Measurements from ENCODE around the gene GTF3C4.

The GTF3C4 gene, protein sequence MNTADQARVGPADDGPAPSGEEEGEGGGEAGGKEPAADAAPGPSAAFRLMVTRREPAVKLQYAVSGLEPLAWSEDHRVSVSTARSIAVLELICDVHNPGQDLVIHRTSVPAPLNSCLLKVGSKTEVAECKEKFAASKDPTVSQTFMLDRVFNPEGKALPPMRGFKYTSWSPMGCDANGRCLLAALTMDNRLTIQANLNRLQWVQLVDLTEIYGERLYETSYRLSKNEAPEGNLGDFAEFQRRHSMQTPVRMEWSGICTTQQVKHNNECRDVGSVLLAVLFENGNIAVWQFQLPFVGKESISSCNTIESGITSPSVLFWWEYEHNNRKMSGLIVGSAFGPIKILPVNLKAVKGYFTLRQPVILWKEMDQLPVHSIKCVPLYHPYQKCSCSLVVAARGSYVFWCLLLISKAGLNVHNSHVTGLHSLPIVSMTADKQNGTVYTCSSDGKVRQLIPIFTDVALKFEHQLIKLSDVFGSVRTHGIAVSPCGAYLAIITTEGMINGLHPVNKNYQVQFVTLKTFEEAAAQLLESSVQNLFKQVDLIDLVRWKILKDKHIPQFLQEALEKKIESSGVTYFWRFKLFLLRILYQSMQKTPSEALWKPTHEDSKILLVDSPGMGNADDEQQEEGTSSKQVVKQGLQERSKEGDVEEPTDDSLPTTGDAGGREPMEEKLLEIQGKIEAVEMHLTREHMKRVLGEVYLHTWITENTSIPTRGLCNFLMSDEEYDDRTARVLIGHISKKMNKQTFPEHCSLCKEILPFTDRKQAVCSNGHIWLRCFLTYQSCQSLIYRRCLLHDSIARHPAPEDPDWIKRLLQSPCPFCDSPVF

DNA sequence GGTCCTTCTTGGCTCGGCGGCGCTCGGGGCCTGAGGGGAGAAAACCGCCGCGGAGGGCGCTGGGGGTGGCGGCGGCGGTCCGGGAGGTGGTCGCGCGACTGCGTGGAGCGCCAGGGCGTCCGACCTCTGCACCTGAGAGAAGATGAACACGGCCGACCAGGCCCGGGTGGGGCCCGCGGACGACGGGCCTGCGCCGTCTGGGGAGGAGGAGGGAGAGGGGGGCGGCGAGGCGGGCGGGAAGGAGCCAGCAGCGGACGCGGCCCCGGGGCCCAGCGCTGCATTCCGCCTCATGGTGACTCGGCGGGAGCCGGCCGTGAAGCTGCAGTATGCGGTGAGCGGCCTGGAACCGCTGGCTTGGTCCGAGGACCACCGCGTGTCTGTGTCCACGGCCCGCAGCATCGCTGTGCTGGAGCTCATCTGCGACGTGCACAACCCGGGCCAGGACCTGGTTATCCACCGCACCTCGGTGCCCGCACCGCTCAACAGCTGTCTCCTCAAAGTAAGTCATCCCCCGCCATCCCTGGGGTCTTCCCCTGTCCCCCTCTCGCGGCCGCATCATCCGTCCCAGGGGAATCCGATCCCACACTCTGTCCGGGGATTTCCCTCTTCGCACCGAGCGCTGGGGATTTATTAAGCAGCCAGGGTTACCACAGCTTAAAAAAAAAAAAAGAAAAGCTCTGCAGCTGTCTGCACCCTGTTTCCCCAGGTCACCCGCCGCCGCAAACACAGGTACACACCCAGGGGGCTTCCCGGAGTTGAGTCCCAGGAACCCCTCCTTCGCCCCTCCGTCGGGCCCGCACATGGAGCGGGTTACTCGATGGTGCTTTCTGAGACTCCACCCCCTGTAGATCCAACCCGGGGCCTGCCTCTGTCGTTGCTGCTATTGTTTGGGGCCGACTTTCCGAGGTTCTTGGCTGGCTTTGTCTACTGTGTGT lies at the start of gene GTF3C4:
GTF3C4 (plus strand) TSS at position 8 of the 935 bp plus-strand sequence; CDS start at position 143, 135 bp downstream.
- peak; percentile 28 for DNase-seq (ENCODE audit: low read depth)

DNA sequence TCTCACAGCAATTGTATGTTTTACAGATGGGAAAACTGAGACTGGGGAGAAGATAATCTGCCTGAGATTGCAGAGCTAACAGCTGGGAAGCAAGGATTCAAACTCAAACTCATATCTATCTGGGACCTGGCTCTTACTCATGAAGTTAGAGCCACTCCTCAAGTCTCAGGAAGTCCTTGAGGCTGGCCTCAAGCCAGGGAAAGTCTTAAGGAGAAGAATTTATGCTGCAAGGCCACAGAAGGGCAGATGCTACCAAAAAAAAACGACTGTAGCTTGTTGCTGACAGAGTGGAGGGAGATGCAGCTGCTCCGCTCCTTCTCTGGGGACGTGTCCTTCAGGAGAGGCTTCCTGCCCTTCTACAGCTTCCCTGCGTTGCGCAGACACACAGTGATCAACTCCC lies 48.1 kb upstream of the GTF3C4 start:
- no peak for DNase-seq (ENCODE audit: low read depth)

DNA sequence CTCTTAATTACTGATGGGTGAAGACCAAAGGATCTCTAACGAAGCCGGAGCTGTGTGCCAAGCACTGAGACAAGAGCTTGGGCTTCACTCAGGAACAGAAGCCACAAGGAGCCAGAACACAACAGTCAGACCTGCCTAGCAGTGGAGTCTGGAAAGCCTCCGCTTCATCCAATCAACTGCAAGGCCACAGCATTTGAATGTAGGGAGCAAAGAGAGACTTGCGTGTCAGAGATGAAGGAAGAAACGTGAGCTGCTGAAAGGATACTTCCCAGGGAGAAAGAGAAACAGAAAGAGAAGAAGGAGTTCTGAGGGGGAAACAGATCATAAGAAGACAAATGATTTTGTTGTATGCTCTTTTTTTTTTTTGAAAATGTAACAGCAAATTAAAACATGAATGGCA lies 44.0 kb upstream of the GTF3C4 start:
- no peak for DNase-seq (ENCODE audit: low read depth)

DNA sequence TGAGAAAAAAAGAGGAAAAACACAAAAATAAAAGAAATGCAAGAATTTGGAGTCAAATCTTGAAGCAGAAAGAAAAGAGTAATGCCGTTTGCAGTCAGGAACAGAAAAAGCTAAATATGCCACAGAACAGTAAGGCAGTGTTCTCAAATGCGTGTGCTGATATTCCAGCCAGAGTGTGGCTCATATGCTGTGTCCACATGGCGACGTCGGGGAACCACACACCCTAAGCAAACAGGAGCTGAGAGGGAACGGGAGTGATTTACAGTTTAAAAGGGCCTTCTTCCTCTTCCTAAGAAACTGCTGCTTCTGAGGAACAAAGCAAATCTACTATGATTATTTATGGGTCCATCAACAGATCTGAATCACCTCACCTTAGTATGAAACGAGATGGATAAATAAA lies 43.2 kb upstream of the GTF3C4 start:
- DNase-seq (ENCODE audit: low read depth) = no peak

DNA sequence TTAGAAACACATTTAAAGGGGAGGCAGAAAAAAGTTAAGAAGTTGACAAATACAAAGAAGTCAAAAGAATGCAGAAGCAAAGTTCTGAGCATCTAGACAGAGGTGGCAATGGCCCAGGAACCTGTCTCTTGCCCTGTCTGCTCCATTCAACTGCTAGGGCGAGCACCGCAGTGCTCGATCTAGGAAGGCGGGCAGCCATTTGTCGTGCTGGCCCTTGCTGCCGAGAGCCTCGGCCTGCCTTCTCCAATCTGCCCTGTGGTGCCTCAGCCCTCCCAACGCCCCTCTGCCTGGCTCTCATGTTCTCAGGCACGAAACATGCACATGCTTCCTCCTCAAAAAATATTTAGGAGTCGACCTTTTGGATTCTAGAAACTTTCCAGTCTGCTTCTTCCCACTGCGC lies 42.7 kb upstream of the GTF3C4 start:
- DNase-seq (ENCODE audit: low read depth) = no peak

DNA sequence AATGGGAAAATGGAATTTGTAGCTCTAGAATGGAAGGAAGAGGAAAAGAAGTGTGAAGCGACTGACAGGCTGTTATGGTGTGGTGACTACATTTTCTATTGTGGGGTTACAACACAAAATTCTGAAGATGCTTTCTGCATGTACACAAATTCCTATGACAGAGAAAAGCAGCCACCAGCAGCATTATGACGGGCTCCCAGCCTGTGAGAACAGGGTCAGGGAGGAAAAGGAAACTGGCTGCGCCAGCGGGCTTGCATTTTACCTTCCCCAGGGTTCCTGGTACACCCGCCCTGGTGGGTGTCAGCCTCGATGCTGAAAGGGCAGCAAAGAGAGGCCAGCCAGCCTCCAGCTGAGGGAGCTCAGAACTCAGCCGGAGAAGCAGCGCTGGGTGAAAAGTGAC lies 41.5 kb upstream of the GTF3C4 start:
- DNase-seq (ENCODE audit: low read depth) = no peak

DNA sequence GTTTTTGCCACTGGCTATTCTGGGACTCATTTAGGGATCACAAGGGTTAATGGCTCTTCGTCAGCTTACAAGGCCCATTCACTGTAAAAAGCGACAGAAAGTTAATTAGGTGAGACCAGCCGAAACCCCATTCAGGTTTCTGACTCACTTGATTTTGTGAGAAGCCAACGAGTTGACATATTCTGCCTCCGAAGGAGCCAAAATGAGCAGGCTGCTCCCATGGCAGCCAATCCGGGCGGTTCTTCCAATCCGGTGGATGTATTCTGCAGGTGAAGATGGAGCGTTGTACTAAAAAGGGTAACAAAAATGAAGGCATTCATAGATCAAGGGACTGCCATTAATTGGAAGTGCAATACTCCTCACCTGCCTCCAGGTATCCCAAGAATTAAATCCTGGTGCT lies 40.1 kb upstream of the GTF3C4 start:
- DNase-seq (ENCODE audit: low read depth) = no peak

DNA sequence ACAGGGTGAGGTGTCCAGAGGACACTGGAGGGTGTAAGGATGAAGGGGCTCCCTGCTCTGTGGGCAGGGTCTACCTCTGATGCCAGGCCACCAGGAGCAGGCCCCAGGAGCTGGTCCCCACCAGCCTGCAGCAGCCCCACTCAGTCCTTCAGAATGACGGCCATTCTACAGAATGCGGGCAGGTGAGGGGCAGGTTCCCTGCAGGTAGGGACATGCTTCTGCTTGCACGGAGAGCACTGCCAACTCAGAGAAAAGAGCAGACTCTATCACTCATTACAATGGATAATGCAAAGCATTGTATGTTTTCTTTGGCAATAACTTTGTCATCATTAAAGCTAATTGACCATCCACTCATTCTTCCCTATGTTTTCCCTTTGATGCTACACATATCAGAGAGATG lies 39.5 kb upstream of the GTF3C4 start:
- DNase-seq (ENCODE audit: low read depth) = no peak

DNA sequence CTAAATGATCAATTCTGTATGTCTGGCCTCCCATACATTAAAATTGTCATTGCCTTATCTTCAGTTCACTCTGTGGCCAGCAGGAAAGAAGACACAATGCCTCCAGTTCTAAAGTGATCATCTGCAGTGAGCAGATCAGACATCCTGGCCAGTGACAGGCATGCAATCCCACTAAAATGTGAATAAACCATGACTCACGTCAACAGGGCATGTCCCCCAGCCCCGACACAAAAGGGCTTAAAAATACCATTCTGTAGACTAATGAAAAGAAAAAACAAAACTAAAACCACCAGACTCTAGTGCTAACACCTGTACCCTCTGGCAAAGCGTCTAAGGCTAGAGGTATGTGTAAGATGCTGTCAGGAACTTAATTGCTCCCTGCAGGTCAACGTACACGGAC lies 39.0 kb upstream of the GTF3C4 start:
- no peak for DNase-seq (ENCODE audit: low read depth)

DNA sequence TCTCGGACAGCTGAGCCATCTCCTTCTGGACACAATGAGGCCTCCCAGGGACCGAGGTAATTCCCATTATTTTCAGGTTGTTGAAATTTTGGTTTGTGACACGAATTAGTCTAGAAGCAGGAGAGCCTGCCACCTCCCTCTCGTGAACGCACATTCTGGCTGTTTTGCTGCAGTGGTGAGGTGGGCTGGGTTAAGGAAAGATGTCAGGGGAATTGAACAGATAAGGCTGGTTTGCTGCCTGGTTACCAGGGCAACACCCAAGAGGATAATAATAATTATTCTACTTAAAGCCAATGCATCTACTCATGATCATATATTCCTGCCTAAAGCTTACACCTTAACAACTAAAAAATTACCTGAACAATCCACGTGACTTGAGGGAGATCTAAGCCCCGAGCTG lies 38.6 kb upstream of the GTF3C4 start:
- DNase-seq (ENCODE audit: low read depth) = no peak

DNA sequence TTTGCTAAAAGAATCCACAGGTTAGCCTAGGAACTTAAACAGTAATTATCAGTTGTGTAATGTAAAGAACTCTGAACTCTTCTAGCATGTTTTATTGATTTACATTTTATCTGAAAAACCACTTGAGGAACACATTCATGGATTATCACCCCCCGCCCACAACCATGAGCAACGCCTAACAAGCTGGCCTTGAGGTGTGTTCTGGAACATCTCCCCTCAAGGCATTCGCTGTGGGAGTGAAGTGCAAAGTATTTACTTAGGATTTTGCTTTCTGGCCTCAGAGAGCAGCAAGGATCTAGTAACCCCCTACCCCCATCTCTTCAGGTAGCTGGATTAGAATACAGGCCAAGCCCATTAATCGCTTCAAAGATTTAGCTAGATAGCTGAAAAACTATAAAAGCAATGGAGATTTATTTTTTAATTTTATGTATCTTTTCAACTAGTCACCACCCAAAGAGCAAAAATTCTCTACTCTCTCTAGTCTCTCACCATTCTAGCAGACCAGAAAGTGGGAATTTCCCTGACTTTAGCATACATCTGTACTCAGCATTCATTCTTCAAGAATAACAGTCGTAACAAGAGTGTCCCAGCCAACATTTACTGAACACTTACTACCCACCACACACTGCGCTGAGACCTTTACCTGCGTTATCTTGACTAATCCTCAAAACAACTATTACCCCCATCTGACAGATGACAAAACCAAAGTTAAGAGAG lies 37.7 kb upstream of the GTF3C4 start:
- no peak for DNase-seq (ENCODE audit: low read depth)

DNA sequence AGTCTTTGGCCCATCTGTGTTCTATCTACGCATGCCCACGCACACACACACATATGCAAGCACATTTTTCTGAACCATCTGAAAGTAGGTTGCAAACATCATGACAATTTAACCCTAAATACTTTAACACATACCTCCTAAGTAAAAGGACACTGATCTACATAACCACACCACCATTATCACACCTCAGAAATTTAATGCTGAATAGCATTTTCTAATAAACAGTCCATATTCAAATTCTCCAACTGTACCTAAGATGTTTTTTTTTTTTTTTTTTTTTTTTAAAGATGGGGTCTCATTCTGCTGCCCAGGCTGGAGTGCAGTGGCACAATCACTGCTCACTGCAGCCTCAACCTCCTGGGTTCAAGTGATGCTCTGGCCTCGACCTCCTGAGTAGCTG lies 35.9 kb upstream of the GTF3C4 start:
- DNase-seq (ENCODE audit: low read depth) = no peak

DNA sequence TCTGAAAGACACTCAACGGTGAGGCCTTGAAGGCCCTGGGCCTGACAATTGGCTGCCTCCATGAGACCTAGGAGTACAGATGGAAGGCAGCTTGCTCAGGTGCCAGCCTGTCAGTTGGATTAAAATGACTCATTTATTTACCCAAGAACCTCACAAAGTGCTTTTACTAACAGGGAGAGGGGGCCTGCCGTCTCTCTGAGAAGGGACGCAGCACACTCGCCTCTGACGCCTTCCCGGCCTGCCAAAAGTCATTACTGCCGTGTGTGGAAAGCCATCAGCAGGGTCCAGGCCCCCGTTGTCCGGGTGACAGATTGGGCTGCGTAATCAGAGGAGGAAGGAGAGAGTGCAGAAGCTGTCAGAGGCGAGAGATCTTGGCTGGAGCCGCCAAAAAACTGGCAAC lies 32.9 kb upstream of the GTF3C4 start:
- DNase-seq (ENCODE audit: low read depth) = no peak

DNA sequence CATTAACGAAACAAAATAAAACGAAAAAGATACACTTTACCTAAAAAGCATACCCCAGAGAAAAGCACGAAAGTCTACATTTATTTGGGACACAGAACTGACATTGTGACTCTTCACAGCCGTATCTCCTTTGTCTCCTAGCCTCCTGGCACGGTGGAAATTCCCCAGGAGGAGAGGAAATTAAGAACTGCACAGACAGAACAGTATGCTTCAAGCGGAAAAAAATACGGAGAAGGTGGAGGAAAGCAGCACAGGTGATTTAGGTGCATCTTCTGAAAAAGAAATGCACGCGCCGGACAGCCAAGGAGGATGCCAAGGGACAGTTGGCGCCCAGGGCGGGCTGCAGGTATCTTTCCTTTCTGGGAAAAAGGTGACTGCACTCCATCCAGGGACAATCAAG lies 32.5 kb upstream of the GTF3C4 start:
- DNase-seq (ENCODE audit: low read depth) = no peak

DNA sequence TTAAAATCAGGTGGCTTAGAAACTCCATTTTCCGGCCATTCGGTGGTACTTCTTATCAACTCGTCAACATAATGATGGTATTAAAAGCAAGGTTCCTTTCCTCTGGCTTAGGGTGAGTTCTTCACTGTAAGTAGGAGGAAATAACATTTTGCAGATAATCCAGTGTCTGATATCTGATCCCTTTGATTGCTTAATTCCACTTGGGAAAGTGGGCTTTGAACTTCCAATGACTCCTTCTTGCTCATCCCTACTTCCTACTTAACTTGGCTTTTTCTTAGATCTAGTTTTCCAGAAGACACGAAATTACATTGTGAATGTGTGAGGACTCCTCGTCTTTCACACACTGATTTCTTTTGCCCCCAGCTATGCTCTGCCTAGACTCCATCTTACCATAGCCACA lies 32.0 kb upstream of the GTF3C4 start:
- DNase-seq (ENCODE audit: low read depth) = no peak

DNA sequence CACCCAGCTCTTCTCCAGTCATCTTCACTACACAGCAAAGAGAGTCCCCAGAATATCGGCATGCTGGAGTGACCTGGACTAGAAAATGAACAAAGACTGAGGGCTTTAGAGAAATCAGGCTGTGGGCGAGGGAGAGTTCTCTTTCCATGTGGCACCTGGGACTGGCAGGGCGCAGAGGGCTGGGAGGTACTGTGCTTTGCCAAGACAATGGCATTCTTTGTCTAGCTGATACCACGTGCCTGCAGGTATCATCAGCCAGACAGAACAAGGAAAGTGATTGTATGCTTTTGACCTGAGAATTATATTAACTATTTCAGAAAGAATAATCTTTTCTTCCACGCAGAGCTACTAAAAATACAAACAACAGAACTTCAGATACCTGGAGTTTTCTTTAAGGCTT lies 30.9 kb upstream of the GTF3C4 start:
- no peak for DNase-seq (ENCODE audit: low read depth)

DNA sequence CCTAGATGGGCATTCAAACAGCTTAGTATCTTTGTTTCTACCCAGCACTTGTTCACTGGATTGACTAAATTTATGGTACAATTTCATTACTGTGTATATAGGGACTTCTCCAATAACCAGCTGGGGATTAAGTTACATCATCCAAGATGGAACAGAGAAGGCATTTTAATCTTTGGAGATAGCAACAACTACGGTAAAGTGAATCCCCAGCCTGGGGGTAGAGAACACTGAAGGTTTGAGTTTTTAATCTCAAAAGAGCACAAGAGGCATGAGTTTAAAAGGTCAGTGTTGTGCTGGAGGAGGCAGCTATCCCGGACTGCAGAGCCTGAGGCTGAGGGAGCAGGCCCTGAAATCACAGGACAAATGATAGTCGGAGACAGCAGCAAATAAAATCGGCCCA lies 29.0 kb upstream of the GTF3C4 start:
- DNase-seq (ENCODE audit: low read depth) = no peak

DNA sequence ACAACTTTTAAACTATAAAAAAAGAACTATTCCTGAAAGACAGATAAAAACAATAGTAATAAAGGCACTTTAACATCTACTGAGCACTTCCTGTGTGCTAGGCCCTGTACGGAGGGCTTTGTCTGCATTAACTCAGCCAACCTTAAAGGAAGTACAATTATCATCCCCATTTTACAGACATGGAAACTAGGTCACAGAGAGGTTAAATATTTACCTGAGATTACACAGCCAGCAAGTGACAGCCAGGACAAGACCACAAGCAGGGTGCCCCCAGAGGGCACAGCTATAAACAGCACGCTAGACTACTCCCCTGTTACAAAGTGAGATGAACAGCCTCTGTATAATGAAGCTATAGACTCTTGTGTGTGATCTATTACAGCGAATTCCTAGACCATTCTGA lies 26.0 kb upstream of the GTF3C4 start:
- DNase-seq (ENCODE audit: low read depth) = no peak

DNA sequence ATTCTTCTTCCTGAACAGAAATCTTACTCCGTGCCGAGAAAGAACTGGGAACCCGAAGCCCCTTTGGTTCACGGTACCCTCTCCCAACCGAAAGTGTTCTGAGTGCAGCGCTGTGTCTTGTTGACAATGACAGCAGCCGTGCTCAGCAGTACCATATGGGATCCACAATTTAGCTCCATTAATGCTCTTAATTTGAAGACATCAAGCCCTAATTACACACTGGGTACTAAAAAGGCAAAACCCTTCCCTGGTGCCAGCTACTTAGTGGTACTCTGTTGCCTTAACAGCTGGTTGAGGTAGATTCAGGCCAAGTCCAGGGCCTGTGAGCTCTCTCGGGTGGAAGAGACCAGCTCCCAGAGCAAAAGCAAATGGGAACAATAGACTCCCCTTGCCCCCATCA lies 25.0 kb upstream of the GTF3C4 start:
- no peak for DNase-seq (ENCODE audit: low read depth)

DNA sequence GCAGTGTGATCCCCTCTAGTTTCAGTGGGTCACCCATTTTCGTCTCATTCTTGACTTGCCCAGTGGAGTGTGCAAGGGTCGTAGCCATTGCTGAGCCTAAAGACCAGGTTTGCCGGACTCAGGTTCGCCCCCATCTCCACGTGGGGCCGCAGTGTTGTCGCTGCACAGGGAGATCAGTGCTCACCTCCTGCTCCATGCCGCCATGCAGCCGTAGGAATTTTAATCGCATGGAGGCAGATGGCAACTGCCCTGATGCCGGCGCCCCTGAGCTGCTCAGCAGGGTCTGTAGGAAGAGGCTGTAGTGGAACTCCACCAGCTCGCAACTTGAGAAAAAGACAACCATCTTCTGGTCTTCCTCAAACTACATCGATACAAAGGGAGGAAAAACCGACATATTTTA lies 24.6 kb upstream of the GTF3C4 start:
- DNase-seq (ENCODE audit: low read depth) = no peak

DNA sequence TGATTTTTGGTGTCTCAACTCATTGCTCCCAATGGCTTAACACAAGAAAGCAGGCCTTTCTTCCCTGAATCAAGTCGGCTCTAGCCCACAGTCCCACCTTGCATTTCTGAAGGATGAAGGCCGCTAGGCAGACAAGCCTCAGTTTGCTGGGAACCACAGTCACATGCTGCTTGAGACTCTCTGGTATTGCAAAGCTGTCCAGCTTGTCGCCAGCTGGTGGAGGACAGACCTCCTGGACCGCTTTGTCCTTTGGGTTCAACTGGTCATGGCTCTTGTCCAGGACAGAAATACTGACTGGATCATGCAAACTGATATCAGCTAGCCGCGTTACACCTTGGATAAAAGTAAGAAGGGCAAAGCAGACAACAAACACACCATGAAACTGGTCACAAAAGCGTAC lies 23.5 kb upstream of the GTF3C4 start:
- DNase-seq (ENCODE audit: low read depth) = no peak

DNA sequence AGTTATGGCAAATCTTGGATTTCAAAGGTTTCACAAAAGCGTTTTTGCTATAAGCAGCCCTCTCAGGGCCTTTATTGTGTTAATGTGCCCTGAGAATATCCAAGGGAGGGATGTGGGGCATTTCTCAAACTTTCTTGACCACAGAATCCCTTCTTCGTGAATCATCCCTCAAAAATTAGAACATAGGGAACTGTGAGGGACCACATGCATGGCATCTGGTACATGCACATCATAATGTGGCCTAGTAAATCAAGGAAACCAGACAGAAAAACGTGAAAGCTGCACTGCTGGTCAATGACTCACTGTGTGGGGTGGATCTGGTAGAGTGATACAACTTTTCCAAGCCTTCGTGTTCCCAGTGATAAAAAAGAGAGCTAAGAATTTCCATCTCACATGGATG lies 22.9 kb upstream of the GTF3C4 start:
- DNase-seq (ENCODE audit: low read depth) = no peak

Data from stimulated activated CD8-positive, alpha-beta memory T cell treated with anti-CD3 and anti-CD28 coated beads, Interleukin-4, amount 100 ng/mL, for 24 hours (primary cell).